WTC11 (cell line): ENCODE results near the gene CCDC68. TPM values are rescaled to one million over a fixed set of nuclear protein-coding genes. Genes with fewer than 3 reads are reported as not detected.

Experiments used
- ATAC-seq: fragments of 200-7000 bp; cut with Tn5 transposase; 2 replicates; pipeline ENCODE4 v1.10.0; 2021; ENCODE audit warnings: mild to moderate bottlenecking, moderate library complexity
- CTCF ChIA-PET: fragments of 300-600 bp; sonication (Branson Sonifier 250); formaldehyde crosslinking; loops from one replicate; lab custom pipeline; 2021; ENCODE audit warnings: antibody characterized with exemption; lab: Charles Lee
- POLR2A ChIA-PET: fragments of 350-600 bp; sonication (Branson Sonifier 250); formaldehyde crosslinking; loops from one replicate; lab custom pipeline; 2021; ENCODE audit warnings: antibody characterized with exemption; lab: Charles Lee
- DNase-seq: peaks from one replicate; pipeline ENCODE4 v3.0.0; 2021; ENCODE audit warnings: low spot score
- H3K27ac Mint-ChIP-seq: 2 replicates; pipeline ENCODE4 v1.8.0; 2021; ENCODE audit warnings: mixed read lengths
- H3K27me3 Mint-ChIP-seq: 2 replicates; pipeline ENCODE4 v1.8.0; 2021; ENCODE audit warnings: low read depth, mild to moderate bottlenecking, moderate library complexity, mixed read lengths
- H3K36me3 Mint-ChIP-seq: 2 replicates; pipeline ENCODE4 v1.8.0; 2021; ENCODE audit warnings: mixed read lengths
- H3K4me1 Mint-ChIP-seq: 2 replicates; pipeline ENCODE4 v1.8.0; 2022; ENCODE audit warnings: mixed read lengths
- H3K4me3 Mint-ChIP-seq: 2 replicates; pipeline ENCODE4 v1.8.0; 2021; ENCODE audit warnings: mild to moderate bottlenecking, moderate library complexity, mixed read lengths
- H3K9me3 Mint-ChIP-seq: 2 replicates; pipeline ENCODE4 v1.8.0; 2021; ENCODE audit warnings: mixed read lengths
- CREM ChIP-seq: sonication (generic); formaldehyde crosslinking; IDR thresholded peaks from 2 replicates; pipeline ENCODE4 v1.8.1; 2022; ENCODE audit warnings: mild to moderate bottlenecking, missing genetic modification reagents, moderate library complexity
- E2F1 ChIP-seq: sonication (generic); formaldehyde crosslinking; IDR thresholded peaks from 2 replicates; pipeline ENCODE4 v1.8.0; 2022; ENCODE audit warnings: mild to moderate bottlenecking, missing genetic modification reagents
- ESRRA ChIP-seq: sonication (generic); formaldehyde crosslinking; IDR thresholded peaks from 2 replicates; pipeline ENCODE4 v1.8.1; 2022; ENCODE audit warnings: mild to moderate bottlenecking, missing genetic modification reagents, borderline replicate concordance
- IRF1 ChIP-seq: sonication (generic); formaldehyde crosslinking; IDR thresholded peaks from 2 replicates; pipeline ENCODE4 v1.8.0; 2023; ENCODE audit warnings: missing genetic modification reagents
- JUN ChIP-seq: sonication (generic); formaldehyde crosslinking; IDR thresholded peaks from 2 replicates; pipeline ENCODE4 v1.8.0; 2023; ENCODE audit warnings: mild to moderate bottlenecking, missing genetic modification reagents
- KAT7 ChIP-seq: sonication (generic); formaldehyde crosslinking; IDR thresholded peaks from 2 replicates; pipeline ENCODE4 v1.8.1; 2023; ENCODE audit warnings: missing genetic modification reagents, mild to moderate bottlenecking, borderline replicate concordance
- MXD4 ChIP-seq: fragments of 250-450 bp; sonication (Bioruptor Pico); IDR thresholded peaks from 2 replicates; pipeline ENCODE4 v1.8.0; 2021; ENCODE audit warnings: mild to moderate bottlenecking, moderate library complexity, borderline replicate concordance
- NFYB ChIP-seq: sonication (generic); formaldehyde crosslinking; conservative IDR thresholded peaks from 2 replicates; pipeline ENCODE4 v1.8.0; 2022; ENCODE audit warnings: low read depth, missing genetic modification reagents
- NR1H2 ChIP-seq: sonication (generic); formaldehyde crosslinking; IDR thresholded peaks from 2 replicates; pipeline ENCODE4 v1.9.0; 2021; ENCODE audit warnings: mild to moderate bottlenecking, moderate library complexity, missing genetic modification reagents
- OVOL2 ChIP-seq: fragments of 250-450 bp; sonication (Bioruptor Pico); IDR thresholded peaks from 2 replicates; pipeline ENCODE4 v1.9.0; 2021; ENCODE audit warnings: mild to moderate bottlenecking, borderline replicate concordance
- PRRX2 ChIP-seq: fragments of 250-450 bp; sonication (Bioruptor Pico); IDR thresholded peaks from 2 replicates; pipeline ENCODE4 v1.8.0; 2021; ENCODE audit warnings: mild to moderate bottlenecking
- STAT6 ChIP-seq: sonication (generic); formaldehyde crosslinking; conservative IDR thresholded peaks from 2 replicates; pipeline ENCODE4 v1.8.1; 2023; ENCODE audit warnings: mild to moderate bottlenecking, low read depth, missing genetic modification reagents, moderate library complexity
- ZNF317 ChIP-seq: sonication (generic); formaldehyde crosslinking; IDR thresholded peaks from 2 replicates; pipeline ENCODE4 v1.8.1; 2023; ENCODE audit warnings: low read depth, mild to moderate bottlenecking, moderate library complexity, missing genetic modification reagents, borderline replicate concordance
- ZNF416 ChIP-seq: fragments of 250-450 bp; sonication (Bioruptor Pico); IDR thresholded peaks from 2 replicates; pipeline ENCODE4 v1.9.0; 2021; ENCODE audit warnings: mild to moderate bottlenecking, inconsistent platforms
- total RNA-seq: library from RNA; stranded (reverse); gene quantifications from 3 replicates; pipeline ENCODE4 v1.2.3, GENCODE V29; 2021
- TF ChIP-seq, protein P1 (sequence below): sonication (generic); formaldehyde crosslinking; IDR thresholded peaks from 2 replicates; pipeline ENCODE4 v1.8.1; 2023; ENCODE audit warnings: mild to moderate bottlenecking, missing genetic modification reagents, moderate library complexity
- TF ChIP-seq, protein P2 (sequence below): sonication (generic); formaldehyde crosslinking; IDR thresholded peaks from 2 replicates; pipeline ENCODE4 v1.8.0; 2022; ENCODE audit warnings: missing genetic modification reagents
- TF ChIP-seq, protein P3 (sequence below): sonication (generic); formaldehyde crosslinking; IDR thresholded peaks from 2 replicates; pipeline ENCODE4 v1.8.1; 2023; ENCODE audit warnings: mild to moderate bottlenecking, missing genetic modification reagents, moderate library complexity

Gene CCDC68
- total RNA-seq, 1 experiment from 2014 or later = 0.92 TPM

- ATAC-seq (no peak), DNase-seq (no peak)
- TF ChIP-seq OVOL2 (CRISPR knock-in tag) (no peak), STAT6 (CRISPR knock-in tag) (no peak), CREM (CRISPR knock-in tag) (no peak), PRRX2 (CRISPR knock-in tag) (no peak), NR1H2 (no peak), KAT7 (CRISPR knock-in tag) (no peak), ZNF416 (no peak), IRF1 (CRISPR knock-in tag) (no peak), NFYB (no peak), MXD4 (CRISPR knock-in tag) (no peak), JUN (CRISPR knock-in tag) (no peak), E2F1 (CRISPR knock-in tag) (no peak), ESRRA (no peak), ZNF317 (CRISPR knock-in tag) (no peak)
- TF ChIP-seq, protein P1, sequence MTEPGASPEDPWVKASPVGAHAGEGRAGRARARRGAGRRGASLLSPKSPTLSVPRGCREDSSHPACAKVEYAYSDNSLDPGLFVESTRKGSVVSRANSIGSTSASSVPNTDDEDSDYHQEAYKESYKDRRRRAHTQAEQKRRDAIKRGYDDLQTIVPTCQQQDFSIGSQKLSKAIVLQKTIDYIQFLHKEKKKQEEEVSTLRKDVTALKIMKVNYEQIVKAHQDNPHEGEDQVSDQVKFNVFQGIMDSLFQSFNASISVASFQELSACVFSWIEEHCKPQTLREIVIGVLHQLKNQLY (CRISPR knock-in tag) = no peak
- TF ChIP-seq, protein P2, sequence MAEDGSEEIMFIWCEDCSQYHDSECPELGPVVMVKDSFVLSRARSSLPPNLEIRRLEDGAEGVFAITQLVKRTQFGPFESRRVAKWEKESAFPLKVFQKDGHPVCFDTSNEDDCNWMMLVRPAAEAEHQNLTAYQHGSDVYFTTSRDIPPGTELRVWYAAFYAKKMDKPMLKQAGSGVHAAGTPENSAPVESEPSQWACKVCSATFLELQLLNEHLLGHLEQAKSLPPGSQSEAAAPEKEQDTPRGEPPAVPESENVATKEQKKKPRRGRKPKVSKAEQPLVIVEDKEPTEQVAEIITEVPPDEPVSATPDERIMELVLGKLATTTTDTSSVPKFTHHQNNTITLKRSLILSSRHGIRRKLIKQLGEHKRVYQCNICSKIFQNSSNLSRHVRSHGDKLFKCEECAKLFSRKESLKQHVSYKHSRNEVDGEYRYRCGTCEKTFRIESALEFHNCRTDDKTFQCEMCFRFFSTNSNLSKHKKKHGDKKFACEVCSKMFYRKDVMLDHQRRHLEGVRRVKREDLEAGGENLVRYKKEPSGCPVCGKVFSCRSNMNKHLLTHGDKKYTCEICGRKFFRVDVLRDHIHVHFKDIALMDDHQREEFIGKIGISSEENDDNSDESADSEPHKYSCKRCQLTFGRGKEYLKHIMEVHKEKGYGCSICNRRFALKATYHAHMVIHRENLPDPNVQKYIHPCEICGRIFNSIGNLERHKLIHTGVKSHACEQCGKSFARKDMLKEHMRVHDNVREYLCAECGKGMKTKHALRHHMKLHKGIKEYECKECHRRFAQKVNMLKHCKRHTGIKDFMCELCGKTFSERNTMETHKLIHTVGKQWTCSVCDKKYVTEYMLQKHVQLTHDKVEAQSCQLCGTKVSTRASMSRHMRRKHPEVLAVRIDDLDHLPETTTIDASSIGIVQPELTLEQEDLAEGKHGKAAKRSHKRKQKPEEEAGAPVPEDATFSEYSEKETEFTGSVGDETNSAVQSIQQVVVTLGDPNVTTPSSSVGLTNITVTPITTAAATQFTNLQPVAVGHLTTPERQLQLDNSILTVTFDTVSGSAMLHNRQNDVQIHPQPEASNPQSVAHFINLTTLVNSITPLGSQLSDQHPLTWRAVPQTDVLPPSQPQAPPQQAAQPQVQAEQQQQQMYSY (CRISPR knock-in tag) = no peak
- TF ChIP-seq, protein P3, sequence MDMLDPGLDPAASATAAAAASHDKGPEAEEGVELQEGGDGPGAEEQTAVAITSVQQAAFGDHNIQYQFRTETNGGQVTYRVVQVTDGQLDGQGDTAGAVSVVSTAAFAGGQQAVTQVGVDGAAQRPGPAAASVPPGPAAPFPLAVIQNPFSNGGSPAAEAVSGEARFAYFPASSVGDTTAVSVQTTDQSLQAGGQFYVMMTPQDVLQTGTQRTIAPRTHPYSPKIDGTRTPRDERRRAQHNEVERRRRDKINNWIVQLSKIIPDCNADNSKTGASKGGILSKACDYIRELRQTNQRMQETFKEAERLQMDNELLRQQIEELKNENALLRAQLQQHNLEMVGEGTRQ (CRISPR knock-in tag) = no peak
- CTCF ChIA-PET = no interaction called here
- POLR2A ChIA-PET = no interaction called here
- Mint-ChIP-seq H3K27ac (no peak overlapping the region), H3K4me1 (no peaks in the 10 kb centered on the region), H3K9me3 (peaks cover 5% of the 10 kb centered on the region; the same call in 1 of the 2 replicates), H3K36me3 (no peaks in the 10 kb centered on the region), H3K4me3 (no peak overlapping the region), H3K27me3 (no peaks in the 10 kb centered on the region; the same call in 1 of the 2 replicates)
These were observed 92.1 kb downstream of the CCDC68 start for GRCh38 chr18:54867131-54867530.
